Peyer's patch (tissue), 4 donors: Measurements from ENCODE around the gene MFRP.

Experiments used
- POLR2A ChIP-seq, 2 donors: fragments of 450-650 bp; IDR thresholded peaks; one replicate each; pipeline ENCODE4 v1.5.1; 2017; ENCODE audit warnings: antibody characterized with exemption in 2 of 2, mild to moderate bottlenecking in 2 of 2, moderate library complexity in 2 of 2
- TF ChIP-seq, protein P1 (sequence below), 6 experiments: fragments of 450-650 bp in 4 of 6; fragments of 200-600 bp in 2 of 6; sonication (generic) in 1 of 6; IDR thresholded peaks; one replicate each; pipeline ENCODE4 v1.5.1; 2017 to 2019; ENCODE audit warnings: antibody characterized with exemption in 6 of 6, mild to moderate bottlenecking in 3 of 6, moderate library complexity in 1 of 6

DNA sequence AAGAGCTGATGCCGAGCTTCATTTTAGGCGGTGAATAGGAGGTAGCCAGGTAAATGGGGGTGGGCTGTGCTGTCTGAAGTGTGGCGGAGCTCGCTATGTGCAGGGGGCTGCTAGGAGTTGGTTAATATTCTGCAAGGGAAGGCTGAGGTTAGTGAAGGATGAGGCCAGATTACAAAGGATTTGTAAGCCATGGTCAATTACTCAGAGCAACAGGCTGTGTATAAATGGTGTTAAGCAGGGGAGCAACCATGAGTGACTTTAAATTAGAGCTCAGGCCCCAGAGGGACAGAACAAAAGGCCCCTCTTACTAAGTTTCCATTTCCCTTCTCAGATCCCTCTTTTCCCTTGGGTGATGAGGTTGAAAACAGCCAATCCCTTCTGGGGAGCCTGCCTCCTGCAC, 22.3 kb downstream of the MFRP start:
- TF ChIP-seq, protein P1, sequence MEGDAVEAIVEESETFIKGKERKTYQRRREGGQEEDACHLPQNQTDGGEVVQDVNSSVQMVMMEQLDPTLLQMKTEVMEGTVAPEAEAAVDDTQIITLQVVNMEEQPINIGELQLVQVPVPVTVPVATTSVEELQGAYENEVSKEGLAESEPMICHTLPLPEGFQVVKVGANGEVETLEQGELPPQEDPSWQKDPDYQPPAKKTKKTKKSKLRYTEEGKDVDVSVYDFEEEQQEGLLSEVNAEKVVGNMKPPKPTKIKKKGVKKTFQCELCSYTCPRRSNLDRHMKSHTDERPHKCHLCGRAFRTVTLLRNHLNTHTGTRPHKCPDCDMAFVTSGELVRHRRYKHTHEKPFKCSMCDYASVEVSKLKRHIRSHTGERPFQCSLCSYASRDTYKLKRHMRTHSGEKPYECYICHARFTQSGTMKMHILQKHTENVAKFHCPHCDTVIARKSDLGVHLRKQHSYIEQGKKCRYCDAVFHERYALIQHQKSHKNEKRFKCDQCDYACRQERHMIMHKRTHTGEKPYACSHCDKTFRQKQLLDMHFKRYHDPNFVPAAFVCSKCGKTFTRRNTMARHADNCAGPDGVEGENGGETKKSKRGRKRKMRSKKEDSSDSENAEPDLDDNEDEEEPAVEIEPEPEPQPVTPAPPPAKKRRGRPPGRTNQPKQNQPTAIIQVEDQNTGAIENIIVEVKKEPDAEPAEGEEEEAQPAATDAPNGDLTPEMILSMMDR (IDR thresholded peaks at IDR 0.05), result no peak
- no peak for TF ChIP-seq POLR2A (IDR thresholded peaks at IDR 0.05)
